Stimulated activated CD4-positive, alpha-beta T cell treated with anti-CD3 and anti-CD28 coated beads, Interleukin-15, amount 100 ng/mL, for 1 hour (primary cell): ENCODE measurements around the gene GNAT1.
"Not testable (repeated sequence)": the region's sequence is repeated elsewhere in the genome, so short reads cannot be mapped to it uniquely, and the experiment has no call there.

Experiments used
- DNase-seq, 2 donors: peaks; one replicate each; pipeline ENCODE4 v3.0.0-alpha.2; 2020; ENCODE audit warnings: low read depth in 1 of 2, low spot score in 1 of 2

The GNAT1 gene

GRCh38 chr3:50217681-50218080 lies 26.3 kb downstream of the GNAT1 start:
- no peak for DNase-seq

DNA sequence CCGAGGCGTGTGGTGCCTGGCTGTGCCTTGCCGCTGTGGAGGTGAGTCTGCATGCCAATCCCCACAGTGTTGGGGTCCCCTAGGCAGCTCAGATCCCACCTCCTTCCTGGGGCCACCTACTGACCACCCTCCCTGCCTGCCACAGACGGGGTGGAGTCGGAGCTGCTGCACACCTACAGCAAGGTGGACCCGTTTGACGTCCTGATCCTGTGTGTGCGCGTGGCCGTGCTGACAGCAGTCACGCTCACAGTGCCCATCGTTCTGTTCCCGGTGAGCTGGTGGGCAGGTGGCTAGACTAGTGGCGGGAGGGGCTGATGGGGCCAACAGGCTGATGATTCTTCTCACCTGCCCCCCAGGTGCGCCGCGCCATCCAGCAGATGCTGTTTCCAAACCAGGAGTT lies 27.0 kb downstream of the GNAT1 start:
- DNase-seq = no peak

GRCh38 chr3:50219285-50219684 lies 27.9 kb downstream of the GNAT1 start:
- DNase-seq = no peak

DNA sequence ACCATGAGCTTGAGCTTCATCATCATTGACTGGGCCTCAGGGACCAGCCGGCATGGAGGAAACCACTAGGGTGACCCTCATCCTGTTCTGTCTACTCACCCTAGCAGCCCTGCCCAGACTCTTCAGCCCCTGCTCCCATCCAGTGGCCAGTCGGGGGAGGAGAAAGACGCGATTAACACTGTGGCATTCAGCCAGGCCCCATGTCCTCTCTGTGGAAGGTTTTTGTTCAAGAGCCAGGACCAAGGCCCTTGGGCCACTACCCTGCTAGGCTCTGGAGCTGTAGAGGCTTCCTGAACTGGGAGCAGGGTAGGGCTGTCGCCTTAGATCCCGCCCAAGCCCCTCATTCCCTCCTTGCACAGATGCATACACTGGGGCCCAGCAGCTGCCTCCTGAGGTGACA lies 28.7 kb downstream of the GNAT1 start:
- no peak for DNase-seq

DNA sequence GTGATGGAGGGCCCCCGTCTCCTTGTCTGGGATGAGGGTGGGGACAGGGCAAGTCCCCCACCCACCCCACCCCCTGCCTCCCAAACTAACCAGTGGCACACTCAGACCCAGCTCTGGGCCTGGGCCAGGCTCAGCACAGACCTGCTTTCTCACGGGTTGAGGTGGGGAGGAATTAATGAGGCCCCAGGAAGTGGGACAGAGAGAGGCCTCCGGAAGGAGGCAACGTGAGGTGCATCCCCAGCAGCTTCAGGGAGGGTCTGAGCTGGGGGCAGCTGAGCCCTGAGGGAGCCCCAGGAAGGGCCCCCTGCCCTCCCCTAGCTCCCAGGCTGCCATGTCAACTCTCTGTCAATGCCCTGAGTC lies 29.6 kb downstream of the GNAT1 start:
- DNase-seq = no peak

GRCh38 chr3:50221411-50222168 lies 30.2 kb downstream of the GNAT1 start:
- DNase-seq = no peak

DNA sequence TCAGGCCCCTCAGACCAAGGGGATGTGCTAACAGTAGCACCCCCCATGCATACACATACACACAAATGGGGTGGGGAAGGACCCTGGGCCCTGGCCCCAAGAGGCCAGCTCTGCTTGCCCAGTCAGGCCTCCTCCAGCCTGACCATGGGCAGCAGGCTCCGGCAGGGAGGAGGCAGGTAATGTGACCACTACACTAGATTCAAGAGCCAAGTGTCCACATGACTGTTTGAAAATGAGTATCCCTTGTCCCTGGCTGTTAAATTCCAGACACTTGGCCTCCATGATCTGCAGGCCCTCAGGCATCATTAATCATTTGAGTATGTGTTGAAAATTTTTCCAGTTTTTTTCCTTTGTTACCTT lies 30.7 kb downstream of the GNAT1 start:
- no peak for DNase-seq

DNA sequence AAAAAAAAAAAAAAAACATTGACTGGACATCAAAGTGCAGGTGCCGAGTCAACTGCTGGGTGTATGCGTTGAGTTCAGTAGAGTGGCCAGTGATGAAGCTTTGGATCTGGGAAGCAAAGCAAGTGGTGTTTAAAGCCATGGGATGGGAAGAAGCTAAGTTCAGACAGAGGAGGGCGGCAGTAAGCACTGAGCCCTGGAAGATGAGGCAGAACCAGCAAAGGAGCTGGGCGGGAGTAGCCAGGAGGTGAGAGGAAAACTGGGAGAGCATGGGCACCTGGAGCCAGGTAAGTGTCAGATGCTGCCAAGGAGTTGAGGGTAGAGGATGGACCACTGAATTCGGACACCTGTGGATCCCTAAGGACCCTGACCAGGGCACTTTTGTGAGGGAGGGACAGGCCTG lies 33.2 kb downstream of the GNAT1 start:
- DNase-seq = no peak

GRCh38 chr3:50226888-50227389 lies 35.5 kb downstream of the GNAT1 start:
- no peak for DNase-seq

GRCh38 chr3:50227390-50228183 lies 36.2 kb downstream of the GNAT1 start:
- peak; percentile 86 to 88 for DNase-seq

DNA sequence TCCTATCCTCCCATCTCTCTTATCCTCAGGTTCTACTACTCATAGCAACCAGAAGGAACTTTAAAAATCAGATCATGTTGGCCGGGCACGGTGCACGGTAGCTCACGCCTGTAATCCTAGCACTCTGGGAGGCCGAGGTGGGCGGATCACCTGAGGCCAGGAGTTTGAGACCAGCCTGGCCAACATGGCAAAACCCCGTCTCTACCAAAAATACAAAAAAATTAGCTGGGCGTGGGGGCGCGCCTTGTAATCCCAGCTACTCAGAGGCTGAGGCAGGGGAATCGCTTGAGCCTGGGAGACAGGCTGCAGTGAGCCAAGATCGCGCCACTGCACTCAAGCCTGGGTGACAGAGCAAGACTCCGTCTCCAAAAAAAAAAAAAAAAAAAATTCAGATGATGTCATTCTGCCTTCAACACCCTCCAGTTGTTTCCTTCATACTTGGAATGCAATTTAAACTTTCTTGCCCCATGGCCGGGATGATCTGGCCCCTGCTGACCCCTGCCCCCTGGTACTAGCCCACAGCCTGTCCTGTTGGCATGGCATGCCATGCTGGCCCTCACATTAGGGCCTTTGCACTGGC lies 36.9 kb downstream of the GNAT1 start:
- DNase-seq = not testable (repeated sequence)

GRCh38 chr3:50229490-50229889 lies 38.1 kb downstream of the GNAT1 start:
- no peak for DNase-seq

DNA sequence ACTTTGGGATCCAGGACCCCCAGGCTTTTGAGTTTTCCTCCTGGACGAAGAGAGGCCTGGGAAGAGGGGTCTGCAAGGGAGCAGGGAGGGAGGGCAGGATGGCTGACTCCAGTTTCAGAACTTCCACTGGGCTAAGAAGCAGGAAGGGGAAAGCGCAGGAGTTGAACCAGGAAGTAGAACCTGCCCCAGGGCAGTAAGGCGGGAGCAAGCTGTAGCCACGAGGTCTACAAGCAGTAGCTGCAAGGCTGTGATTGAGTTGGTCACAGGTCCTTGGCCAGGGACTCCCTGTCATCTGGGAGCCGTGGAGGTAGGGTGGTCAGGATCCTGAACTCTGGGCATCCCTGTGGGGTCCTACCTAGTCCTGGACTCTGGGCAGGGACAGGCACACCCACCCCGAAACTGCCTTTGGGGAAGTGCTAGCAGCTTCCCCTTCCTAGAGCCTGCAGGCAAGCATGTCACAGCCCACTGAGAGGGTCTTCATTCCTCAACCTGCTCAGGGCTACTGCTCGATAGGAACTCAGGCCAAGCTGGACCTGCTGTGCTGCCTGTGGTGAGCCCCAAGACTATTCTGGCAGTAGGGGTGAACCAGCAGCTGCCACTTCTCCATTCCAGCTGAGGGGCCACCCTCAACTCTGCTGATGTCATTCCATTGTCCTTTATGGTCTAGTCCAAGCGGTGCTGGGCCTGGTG lies 38.8 kb downstream of the GNAT1 start:
- no peak for DNase-seq

DNA sequence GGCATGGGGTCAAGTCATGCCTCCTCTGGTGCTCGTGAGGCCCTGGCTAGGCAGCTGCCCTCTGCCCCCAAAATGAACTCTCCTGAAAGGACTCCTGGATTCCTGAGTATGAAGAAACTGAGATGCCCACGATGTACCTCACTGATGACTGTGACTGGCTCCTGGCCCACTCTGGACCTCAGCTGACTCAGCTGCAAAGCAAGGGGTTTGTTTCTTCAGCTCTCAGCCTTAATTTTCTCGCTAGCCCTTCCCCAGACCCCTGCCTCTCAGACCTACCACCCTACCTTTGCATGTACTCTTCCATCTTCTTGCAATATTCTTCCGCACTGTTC lies 39.4 kb downstream of the GNAT1 start:
- DNase-seq = no peak

DNA sequence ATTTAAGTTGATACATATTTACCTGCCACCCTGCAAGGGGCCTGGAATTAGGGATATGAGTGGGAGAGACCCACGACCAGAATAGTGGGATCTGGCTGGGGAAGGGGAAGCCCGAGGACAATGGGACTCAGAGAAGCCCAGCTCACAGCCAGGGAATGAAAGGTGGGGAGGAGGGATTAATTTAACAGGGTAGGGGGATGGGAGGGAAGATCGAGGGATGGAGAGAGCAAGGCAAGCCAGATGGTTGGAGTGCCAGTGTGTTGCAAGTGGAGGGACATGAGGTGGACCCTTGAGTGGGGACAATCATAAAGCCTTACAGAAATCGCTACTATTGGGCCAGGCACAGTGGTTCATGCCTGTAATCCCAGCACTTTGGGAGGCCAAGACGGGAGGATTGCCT lies 40.2 kb downstream of the GNAT1 start:
- no peak for DNase-seq

DNA sequence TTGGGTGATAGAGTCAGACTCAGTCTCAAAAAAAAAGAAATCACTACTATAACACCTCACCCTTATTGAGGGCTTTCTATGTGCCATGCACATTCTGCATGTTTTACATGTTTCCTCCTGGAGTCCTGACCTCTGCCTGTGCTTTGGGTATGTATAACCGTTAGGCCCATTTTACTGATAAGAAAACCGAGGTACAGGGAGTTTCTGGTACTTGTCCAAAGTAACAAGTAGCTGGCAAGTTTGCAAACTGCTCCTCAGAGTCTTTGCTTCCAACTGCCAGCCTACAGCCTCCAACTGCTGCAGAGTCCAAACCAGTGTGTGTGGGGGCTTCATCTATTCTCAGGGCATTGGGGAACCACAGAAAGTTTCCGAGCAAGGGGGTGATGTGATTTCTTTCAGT lies 40.9 kb downstream of the GNAT1 start:
- no peak for DNase-seq

DNA sequence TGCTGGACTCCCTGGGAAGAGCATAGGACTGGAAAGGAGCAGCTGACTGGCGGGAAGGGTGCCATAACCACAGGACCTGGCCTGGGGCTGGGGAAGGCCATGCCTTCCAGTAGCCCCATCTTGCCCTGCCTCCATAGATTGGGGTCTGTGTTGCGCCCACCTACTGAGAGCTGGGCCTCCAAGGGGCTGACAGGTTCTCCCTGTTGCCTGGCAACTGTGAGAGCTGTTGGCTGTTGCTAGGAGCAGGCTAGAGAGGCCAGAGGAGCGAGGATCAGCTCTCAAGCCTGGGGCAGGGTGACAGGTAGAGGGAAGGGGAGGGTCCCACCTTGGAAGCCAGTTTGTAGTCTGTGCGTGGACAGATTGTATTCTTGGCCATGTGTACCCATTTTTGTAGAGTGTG lies 41.8 kb downstream of the GNAT1 start:
- DNase-seq = no peak

DNA sequence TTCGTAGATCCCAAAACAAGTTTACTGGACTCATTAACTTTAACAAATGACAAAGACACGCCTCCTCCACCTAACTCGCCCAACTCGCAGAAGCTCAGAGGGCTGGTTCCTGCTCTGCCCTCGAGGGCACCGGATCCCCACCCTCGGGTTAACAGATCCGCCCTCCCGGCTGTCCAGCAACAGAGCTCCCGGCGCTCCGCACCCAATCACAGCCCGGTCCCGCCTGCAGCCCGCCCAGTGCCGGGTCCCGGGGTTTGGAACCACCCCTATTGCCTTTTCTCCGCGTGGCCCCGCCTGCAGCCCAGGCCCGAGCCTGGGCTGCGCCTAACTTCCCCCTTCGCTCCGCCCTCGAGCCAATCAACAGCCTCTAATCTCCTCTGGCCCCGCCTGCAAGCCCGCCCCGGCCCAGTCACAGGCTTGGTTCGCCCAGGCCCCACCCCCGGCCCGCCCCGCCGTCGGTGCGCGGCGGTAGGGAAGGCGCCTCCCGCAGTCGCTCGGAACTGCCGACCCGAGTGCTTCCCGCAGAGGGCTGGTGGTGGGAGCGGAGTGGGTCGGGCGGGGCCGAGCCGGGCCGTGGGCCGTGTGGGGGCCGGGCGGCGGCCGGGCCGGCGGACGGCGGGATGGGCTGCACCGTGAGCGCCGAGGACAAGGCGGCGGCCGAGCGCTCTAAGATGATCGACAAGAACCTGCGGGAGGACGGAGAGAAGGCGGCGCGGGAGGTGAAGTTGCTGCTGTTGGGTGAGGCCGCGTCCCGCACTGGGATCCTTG lies 44.5 kb downstream of the GNAT1 start, which contains the start of gene GNAI2:
TSS of gene GNAI2 (plus strand) at position 489 of the 768 bp plus-strand sequence. CDS start at position 621, 132 bp downstream.
- DNase-seq = peak; percentile 98 to 99

DNA sequence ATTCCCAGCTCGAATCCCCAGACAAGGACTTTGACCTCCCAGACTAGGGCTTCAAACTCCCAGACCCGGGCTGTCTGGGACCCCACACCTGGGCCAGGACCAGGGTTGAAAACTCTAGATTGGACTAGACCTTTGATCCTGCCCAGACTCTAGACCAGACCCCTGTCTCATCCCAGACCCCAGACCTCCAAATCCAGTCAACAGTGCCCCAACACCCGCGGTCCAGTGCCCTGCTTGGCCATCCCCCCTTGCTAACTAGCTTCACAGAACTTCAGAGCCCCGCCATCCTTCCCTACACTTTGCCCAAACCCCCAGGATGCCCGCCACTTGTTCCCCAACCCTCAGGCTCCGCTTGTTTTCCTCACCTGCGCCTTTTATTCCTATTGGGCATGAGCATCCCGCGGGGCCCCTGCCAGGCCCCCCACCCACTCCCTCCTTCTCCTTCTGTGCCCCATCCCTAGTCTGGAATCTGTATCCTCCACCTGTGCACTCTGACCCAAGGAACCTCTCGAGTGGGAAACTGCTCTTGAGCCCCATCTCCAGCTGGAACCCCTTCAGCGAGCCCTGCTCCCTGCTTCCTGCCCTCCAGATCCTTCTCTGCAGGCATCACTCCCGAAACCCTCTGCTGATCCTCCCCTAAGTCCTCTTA lies 45.2 kb downstream of the GNAT1 start:
- no peak for DNase-seq

- no peak for DNase-seq
Observed at GRCh38 chr3:50237133-50237651, 45.8 kb downstream of the GNAT1 start.
